ENCODE results near the gene TMEM204. TPM values are rescaled to one million over a fixed set of nuclear protein-coding genes. Genes with fewer than 3 reads are reported as not detected.

Gene TMEM204
- total RNA-seq, 5 donors from 2014 or later (not counting 1 experiment from before 2014, with no cell fraction given): 33.1 to 158 (median 115) TPM

DNA sequence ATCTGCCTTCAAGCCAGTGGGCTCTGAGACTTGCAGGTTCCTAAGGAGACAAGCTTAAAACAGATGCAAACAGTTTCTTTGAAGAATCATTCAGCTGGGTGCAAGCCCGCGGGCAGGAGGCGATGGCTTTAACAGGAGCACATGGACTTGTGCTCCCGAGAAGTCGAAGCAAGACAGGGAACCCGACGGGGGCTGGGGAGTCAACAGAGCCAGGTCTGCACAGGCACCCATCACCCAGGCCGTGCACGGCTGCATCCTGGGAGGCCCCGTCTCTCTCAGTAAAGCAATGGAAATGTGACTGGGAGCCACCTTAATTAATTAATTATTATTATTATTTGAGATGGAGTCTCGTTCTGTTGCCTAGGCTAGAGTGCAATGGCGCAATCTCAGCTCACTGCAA lies 44.4 kb upstream of the TMEM204 start:
- Mint-ChIP-seq H3K36me3 (no peaks in the 10 kb centered on the region), H3K4me1 (peaks cover 10 to 14% (median 11%) of the 10 kb centered on the region in 3 donors), H3K27me3 (no peaks in the 10 kb centered on the region), H3K9me3 (no peaks in the 10 kb centered on the region), H3K4me3 (no peak overlapping the region), H3K27ac (no peak overlapping the region)
- no peak overlapping the region for H3K27ac ChIP-seq (ENCODE audit: low read length)
- no peak overlapping the region for H3K4me3 ChIP-seq (ENCODE audit: control insufficient read depth in 1 of 2, extremely low read depth in 1 of 2, low read length in 1 of 2)
- H3K4me1 ChIP-seq (ENCODE audit: control insufficient read depth in 1 of 2, extremely low read depth in 1 of 2, insufficient read depth in 2 of 2, low read length in 2 of 2): peaks cover 16% of the 10 kb centered on the region in 2 experiments
- H3K9me3 ChIP-seq: no peaks in the 10 kb centered on the region
- CTCF ChIA-PET: no interaction called here
- DNase-seq (no peak), ATAC-seq (replicated peaks in 1 of 4) (no peak)
- POLR2A ChIA-PET: interaction anchor here in 1 of 2 donors (0.7 kb wide), 1 partner anchor 176 kb away, joined by 3 read pairs; no protein-coding TSS in a partner anchor
- 98% methylated on average over 5 of the region's 12 CpGs for WGBS (ENCODE audit: insufficient coverage)
- H3K27me3 ChIP-seq (replicated peaks in 1 of 2; ENCODE audit: control insufficient read depth in 2 of 2, extremely low read depth in 1 of 2, insufficient read depth in 2 of 2, low read length in 1 of 2): peaks cover 0 to 3% of the 10 kb centered on the region in 2 experiments
- H3K36me3 ChIP-seq (ENCODE audit: control insufficient read depth in 2 of 2, extremely low read depth in 1 of 2, insufficient read depth in 1 of 2, low read length in 1 of 2): no peaks in the 10 kb centered on the region

DNA sequence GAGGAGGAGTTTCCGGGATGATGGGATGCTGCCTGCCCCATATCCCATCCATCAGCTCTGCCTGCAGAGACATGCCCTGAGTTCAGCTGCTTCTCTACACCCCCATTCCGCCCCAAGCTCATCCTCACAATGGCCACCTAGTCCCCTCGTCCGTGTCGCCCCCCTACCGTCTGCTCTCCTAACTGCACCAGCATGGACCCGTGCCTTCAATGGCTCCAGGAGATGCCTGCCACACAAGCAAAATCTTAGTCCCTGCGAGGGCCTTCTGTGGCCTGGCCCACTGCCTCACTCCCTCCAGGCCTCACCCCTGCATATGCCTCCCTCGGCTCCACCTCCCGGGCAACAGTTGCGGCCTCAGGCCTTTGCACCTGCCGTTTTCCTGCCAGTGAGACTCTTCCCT lies 42.1 kb upstream of the TMEM204 start:
- Histone ChIP-seq H3K9me3 (no peaks in the 10 kb centered on the region), H3K4me3 (ENCODE audit: control insufficient read depth in 1 of 2, extremely low read depth in 1 of 2, low read length in 1 of 2) (no peak overlapping the region), H3K27ac (ENCODE audit: low read length) (no peak overlapping the region), H3K27me3 (replicated peaks in 1 of 2; ENCODE audit: control insufficient read depth in 2 of 2, extremely low read depth in 1 of 2, insufficient read depth in 2 of 2, low read length in 1 of 2) (peaks cover 0 to 3% of the 10 kb centered on the region in 2 experiments), H3K36me3 (ENCODE audit: control insufficient read depth in 2 of 2, extremely low read depth in 1 of 2, insufficient read depth in 1 of 2, low read length in 1 of 2) (peaks cover 11 to 15% of the 10 kb centered on the region in 2 donors), H3K4me1 (ENCODE audit: control insufficient read depth in 1 of 2, extremely low read depth in 1 of 2, insufficient read depth in 2 of 2, low read length in 2 of 2) (peaks cover 16 to 25% of the 10 kb centered on the region in 2 experiments)
- no peak for ATAC-seq (replicated peaks in 1 of 4)
- DNase-seq: no peak
- Mint-ChIP-seq H3K4me3 (no peak overlapping the region), H3K4me1 (peaks cover 11 to 16% (median 12%) of the 10 kb centered on the region in 3 donors), H3K9me3 (no peaks in the 10 kb centered on the region), H3K27ac (peak overlapping the region in 1 of 2 donors; percentile 36), H3K27me3 (no peaks in the 10 kb centered on the region), H3K36me3 (no peaks in the 10 kb centered on the region)
- WGBS (ENCODE audit: insufficient coverage): 97% methylated on average over 12 of the region's 12 CpGs
- ChIA-PET CTCF (no interaction called here), POLR2A (no interaction called here)

DNA sequence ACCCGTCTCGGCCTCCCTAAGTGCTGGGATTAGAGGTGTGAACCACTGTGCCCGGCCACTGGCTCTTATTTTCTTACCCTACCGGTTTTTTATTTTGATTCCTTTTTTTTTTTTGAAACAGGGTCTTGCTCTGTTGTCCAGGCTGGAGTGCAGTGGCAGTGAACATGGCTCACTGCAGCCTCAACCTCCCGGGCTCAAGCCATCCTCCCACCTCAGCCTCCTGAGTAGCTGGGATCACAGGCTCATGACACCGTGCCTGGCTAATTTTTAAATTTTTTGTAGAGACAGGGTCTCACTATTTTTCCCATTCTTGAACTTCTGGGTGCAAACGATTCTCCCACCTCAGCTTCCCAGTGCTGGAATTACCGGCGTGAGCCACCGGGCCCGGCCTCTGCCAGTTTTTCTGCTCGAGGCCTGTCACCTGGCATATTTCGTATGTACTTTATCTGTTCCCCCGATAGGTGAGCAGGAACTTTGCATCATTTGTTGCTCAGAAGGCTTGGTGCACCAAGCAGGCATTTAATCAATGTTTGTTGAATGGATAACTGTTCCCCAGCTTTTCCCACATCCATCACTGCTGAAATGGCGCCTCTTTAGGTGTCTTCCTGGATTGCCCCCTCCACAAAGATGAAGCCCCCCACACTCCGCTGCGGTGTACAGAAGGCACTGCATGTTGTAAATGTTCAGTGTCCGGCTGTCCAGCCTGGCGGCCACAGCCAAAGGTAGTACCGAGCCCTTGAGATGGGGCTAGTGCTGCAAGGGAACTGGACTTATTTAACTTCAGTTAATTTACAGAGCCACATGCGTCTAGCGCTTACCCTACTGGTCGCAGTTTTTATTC lies 41.2 kb upstream of the TMEM204 start:
- 89% methylated on average over 16 of the region's 23 CpGs for WGBS (ENCODE audit: insufficient coverage)
- Histone ChIP-seq H3K4me1 (ENCODE audit: control insufficient read depth in 1 of 2, extremely low read depth in 1 of 2, insufficient read depth in 2 of 2, low read length in 2 of 2) (peaks cover 16 to 25% of the 10 kb centered on the region in 2 experiments), H3K9me3 (no peaks in the 10 kb centered on the region), H3K4me3 (ENCODE audit: control insufficient read depth in 1 of 2, extremely low read depth in 1 of 2, low read length in 1 of 2) (peak overlapping the region; percentile 40 to 85), H3K27ac (ENCODE audit: low read length) (peak overlapping the region; percentile 88), H3K27me3 (replicated peaks in 1 of 2; ENCODE audit: control insufficient read depth in 2 of 2, extremely low read depth in 1 of 2, insufficient read depth in 2 of 2, low read length in 1 of 2) (no peaks in the 10 kb centered on the region), H3K36me3 (ENCODE audit: control insufficient read depth in 2 of 2, extremely low read depth in 1 of 2, insufficient read depth in 1 of 2, low read length in 1 of 2) (peaks cover 12 to 18% of the 10 kb centered on the region in 2 donors)
- ATAC-seq (replicated peaks in 1 of 4) (no peak), DNase-seq (peak in 2 of 35 experiments; percentile 11 to 21)
- peak overlapping the region; percentile 83 to 97 (median 93) for H3K4me3 Mint-ChIP-seq
- peaks cover 11 to 18% (median 12%) of the 10 kb centered on the region in 3 donors for H3K4me1 Mint-ChIP-seq
- ChIA-PET CTCF (interaction anchor here in 1 of 2 donors (0.6 kb wide), 1 partner anchor 205 kb away, joined by 3 read pairs; no protein-coding TSS in a partner anchor), POLR2A (interaction anchor here in 1 of 2 donors (0.6 kb wide), 1 partner anchor 1140 kb away, joined by 6 read pairs; the partner anchor contains the start of gene AXIN1)
- H3K36me3 Mint-ChIP-seq: no peaks in the 10 kb centered on the region
- H3K27me3 Mint-ChIP-seq: no peaks in the 10 kb centered on the region
- H3K27ac Mint-ChIP-seq: peak overlapping the region; percentile 99 to 100
- no peaks in the 10 kb centered on the region for H3K9me3 Mint-ChIP-seq

DNA sequence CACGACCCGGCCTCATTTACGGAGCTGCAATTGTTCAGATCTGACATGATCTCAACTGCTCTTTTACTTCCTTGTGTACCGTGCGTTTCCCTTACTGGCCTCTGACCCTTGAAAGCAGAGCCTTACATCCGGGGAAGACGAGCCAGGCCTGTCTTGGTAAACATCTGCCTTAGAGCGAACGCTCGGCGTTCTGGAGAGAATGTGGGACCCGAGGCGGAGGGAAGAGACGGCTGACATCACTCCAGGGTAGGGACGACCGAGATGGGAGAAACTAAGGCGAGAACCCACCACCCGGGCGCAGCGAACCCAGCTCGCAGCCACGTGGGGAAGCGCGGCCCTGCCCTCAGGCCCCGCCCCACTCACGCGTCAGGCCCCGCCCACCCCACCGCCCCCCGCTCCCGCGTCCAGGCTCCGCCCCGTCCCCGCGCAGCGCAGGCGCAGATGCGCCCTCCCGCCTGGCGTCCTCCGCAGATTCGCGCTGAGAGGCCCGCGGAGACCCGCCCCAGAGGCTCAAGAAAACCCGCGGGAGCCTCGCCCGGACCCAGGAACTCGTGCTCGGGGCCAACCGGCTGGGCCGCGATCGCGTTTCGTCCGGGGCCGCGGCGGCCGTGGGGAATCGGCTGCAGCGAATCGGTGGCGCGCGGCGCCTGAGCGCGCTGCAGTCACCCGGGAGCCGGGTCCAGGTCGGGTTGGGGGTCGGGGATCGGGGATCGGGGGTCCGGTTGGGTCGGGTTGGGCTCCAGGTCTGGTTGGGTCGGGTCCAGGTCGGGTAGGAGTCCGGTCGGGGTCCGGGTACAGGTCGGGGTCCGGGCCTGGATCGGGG lies 40.3 kb upstream of the TMEM204 start, which contains the start of gene TELO2:
Gene TELO2 (plus strand): TSS at position 438 of the 823 bp plus-strand sequence. CDS start 922 bp downstream, outside the sequence.
- Histone ChIP-seq H3K27me3 (replicated peaks in 1 of 2; ENCODE audit: control insufficient read depth in 2 of 2, extremely low read depth in 1 of 2, insufficient read depth in 2 of 2, low read length in 1 of 2) (no peaks in the 10 kb centered on the region), H3K27ac (ENCODE audit: low read length) (peak within 1 kb of the TSS; percentile 88), H3K4me1 (ENCODE audit: control insufficient read depth in 1 of 2, extremely low read depth in 1 of 2, insufficient read depth in 2 of 2, low read length in 2 of 2) (peaks cover 16 to 25% of the 10 kb centered on the region in 2 experiments), H3K9me3 (no peaks in the 10 kb centered on the region), H3K36me3 (ENCODE audit: control insufficient read depth in 2 of 2, extremely low read depth in 1 of 2, insufficient read depth in 1 of 2, low read length in 1 of 2) (peaks cover 16 to 18% of the 10 kb centered on the region in 2 donors), H3K4me3 (ENCODE audit: control insufficient read depth in 1 of 2, extremely low read depth in 1 of 2, low read length in 1 of 2) (peak within 1 kb of the TSS; percentile 80 to 85)
- POLR2A ChIA-PET: interaction anchor here in 1 of 2 donors (0.6 kb wide), 1 partner anchor 1141 kb away, joined by 6 read pairs; the partner anchor contains the start of gene AXIN1
- peaks cover 4% of the 10 kb centered on the region for H3K36me3 Mint-ChIP-seq
- no peaks in the 10 kb centered on the region for H3K9me3 Mint-ChIP-seq
- CTCF ChIA-PET: interaction anchor here in 1 of 2 donors (0.6 kb wide), 1 partner anchor 204 kb away, joined by 3 read pairs; no protein-coding TSS in a partner anchor
- peak within 1 kb of the TSS; percentile 99 to 100 for H3K27ac Mint-ChIP-seq
- WGBS (ENCODE audit: insufficient coverage): under 1% methylated on average over 78 of the region's 89 CpGs
- no peaks in the 10 kb centered on the region for H3K27me3 Mint-ChIP-seq
- peaks cover 12 to 18% (median 12%) of the 10 kb centered on the region in 3 donors for H3K4me1 Mint-ChIP-seq
- peak within 1 kb of the TSS; percentile 83 to 97 (median 93) for H3K4me3 Mint-ChIP-seq
- ATAC-seq (replicated peaks in 1 of 4) (peak; percentile 89 to 93 (median 90)), DNase-seq (peak; percentile 65 to 94 (median 82))

DNA sequence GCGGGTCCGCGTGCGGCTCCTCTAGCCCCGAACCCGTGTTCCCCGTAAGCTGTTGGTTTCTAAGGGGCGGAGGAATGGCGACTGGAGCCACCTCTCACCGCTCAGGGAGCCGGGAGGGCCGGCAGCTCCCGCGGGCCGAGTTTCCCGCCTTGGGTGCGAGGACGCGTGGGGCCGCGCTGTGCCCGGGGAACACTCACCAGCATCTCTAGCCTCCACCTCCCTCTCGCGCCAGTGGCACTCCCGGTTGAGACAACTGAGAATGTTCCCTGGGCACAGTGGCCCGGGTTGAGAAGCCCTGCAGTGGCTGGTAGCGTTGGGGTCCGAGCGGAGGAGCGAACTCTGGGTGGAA lies 39.7 kb upstream of the TMEM204 start:
- H3K4me3 ChIP-seq (ENCODE audit: control insufficient read depth in 1 of 2, extremely low read depth in 1 of 2, low read length in 1 of 2): peak overlapping the region; percentile 80 to 85
- POLR2A ChIA-PET: no interaction called here
- CTCF ChIA-PET: no interaction called here

More for the DNA sequence above, 39.7 kb upstream of the TMEM204 start:
- Histone ChIP-seq H3K9me3 (no peaks in the 10 kb centered on the region), H3K27ac (ENCODE audit: low read length) (peak overlapping the region; percentile 18), H3K36me3 (ENCODE audit: control insufficient read depth in 2 of 2, extremely low read depth in 1 of 2, insufficient read depth in 1 of 2, low read length in 1 of 2) (peaks cover 18 to 19% of the 10 kb centered on the region in 2 donors), H3K4me1 (ENCODE audit: control insufficient read depth in 1 of 2, extremely low read depth in 1 of 2, insufficient read depth in 2 of 2, low read length in 2 of 2) (peaks cover 14 to 25% of the 10 kb centered on the region in 2 experiments), H3K27me3 (replicated peaks in 1 of 2; ENCODE audit: control insufficient read depth in 2 of 2, extremely low read depth in 1 of 2, insufficient read depth in 2 of 2, low read length in 1 of 2) (no peaks in the 10 kb centered on the region)
- Mint-ChIP-seq H3K36me3 (peaks cover 10% of the 10 kb centered on the region), H3K4me1 (peaks cover 12 to 18% (median 18%) of the 10 kb centered on the region in 3 donors), H3K27ac (peak overlapping the region; percentile 67 to 79), H3K27me3 (no peaks in the 10 kb centered on the region), H3K4me3 (peak overlapping the region; percentile 83 to 97 (median 93)), H3K9me3 (no peaks in the 10 kb centered on the region)
- ATAC-seq (replicated peaks in 1 of 4) (peak; percentile 1 to 17 (median 8)), DNase-seq (peak in 1 of 35 experiments; percentile 9)
- WGBS (ENCODE audit: insufficient coverage): 6% methylated on average over 18 of the region's 30 CpGs

Measured in T-cell (primary cell).